Suppressor macrophage treated with lipopolysaccharide for 4 hours (primary cell): ENCODE data around the gene NEK11.
A peak's percentile ranks its signal among the peaks of the same experiment; 100 is the strongest.
"Not testable (repeated sequence)": the region's sequence is repeated elsewhere in the genome, so short reads cannot be mapped to it uniquely, and the experiment has no call there.

ENCODE experiments used
- DNase-seq: peaks from one replicate; pipeline ENCODE4 v3.0.0-alpha.2; 2020

The NEK11 gene

DNA sequence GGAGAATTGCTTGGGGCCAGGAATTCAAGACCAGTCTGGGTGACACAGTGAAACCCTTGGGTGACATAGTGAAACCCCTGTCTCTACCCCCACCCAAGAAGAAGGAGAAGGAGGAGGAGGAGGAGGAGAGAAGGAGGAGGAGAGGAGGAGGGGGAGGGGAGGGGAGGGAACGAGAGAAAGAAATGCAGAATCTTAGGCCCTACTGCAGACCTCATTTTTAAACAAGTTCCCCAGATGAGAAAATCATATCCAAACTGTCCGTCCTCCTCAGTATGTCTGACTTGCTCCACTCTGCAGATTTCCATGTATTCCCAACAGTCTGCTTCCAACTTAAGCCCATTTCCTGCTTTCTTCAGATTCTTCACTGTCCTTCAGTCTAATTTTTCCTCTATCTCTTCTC is 291.0 kb downstream of the NEK11 start:
- DNase-seq = no peak

DNA sequence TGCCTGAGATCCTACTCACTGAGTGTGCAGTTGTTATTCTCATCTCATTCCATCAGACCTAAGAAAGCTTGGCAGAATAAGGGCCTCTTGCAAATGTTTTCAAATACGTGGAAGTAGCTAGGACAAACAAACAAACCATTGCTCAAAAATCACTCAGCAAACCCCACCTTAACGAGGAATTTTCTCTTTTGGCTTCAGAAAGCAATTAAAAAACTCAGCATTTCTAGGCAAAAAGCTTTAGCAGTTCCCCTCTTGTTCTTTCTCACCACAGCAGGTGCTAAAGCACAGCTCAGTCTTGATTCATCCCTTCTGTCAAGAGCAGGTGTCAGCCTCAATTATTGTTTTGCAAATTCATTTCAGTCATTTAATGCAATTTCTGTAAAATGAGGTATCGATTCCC is 296.3 kb downstream of the NEK11 start:
- no peak for DNase-seq

GRCh38 chr3:131323792-131324191 is 297.1 kb downstream of the NEK11 start:
- DNase-seq = no peak

DNA sequence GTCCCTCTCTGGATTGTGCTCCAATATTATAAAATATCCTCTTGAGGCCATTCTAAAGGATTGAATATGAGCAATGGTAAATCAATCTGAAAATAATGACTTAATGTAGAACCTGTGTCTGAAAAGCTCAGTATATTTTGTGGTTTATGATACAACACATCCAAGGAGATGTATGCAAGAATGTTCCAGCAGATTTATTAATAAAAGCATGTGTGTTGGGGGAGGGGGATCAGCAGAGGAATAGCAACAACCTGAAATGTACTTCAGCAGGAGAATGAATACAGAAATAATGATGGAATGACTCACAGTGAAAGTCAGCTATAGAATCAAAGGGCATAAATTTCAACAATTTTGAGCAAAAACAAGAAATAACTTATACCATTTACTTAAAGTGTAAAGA is 298.2 kb downstream of the NEK11 start:
- no peak for DNase-seq

- DNase-seq = no peak
These were observed 299.6 kb downstream of the NEK11 start for GRCh38 chr3:131326307-131326706.

GRCh38 chr3:131328721-131329120 is 302.0 kb downstream of the NEK11 start:
- DNase-seq = no peak

- no peak for DNase-seq
These were observed 303.1 kb downstream of the NEK11 start for GRCh38 chr3:131329774-131330173.

- not testable (repeated sequence) for DNase-seq
These were observed 304.9 kb downstream of the NEK11 start for GRCh38 chr3:131331456-131332085.

GRCh38 chr3:131338948-131339640 is 312.4 kb downstream of the NEK11 start:
- no peak for DNase-seq

DNA sequence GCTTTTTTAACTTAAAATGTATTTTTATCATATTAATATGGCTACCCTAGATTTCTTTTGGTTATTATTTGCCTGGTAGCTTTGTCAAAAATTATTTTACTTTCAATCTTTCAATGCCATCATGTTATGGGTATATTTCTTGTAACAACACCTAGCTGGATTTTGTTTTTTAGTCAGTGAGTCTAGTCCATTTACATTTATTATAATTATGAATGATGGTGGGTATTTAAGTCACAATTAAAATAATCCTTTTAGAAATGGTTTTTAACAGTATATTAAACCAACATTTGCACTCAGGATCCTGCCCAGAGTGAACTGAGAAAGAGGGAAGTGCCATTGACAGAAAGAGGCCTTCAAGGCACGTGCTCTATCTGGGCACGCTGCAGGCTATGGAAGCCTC is 315.1 kb downstream of the NEK11 start:
- DNase-seq = no peak

- no peak for DNase-seq
These were observed 322.2 kb downstream of the NEK11 start for GRCh38 chr3:131348911-131349310.

DNA sequence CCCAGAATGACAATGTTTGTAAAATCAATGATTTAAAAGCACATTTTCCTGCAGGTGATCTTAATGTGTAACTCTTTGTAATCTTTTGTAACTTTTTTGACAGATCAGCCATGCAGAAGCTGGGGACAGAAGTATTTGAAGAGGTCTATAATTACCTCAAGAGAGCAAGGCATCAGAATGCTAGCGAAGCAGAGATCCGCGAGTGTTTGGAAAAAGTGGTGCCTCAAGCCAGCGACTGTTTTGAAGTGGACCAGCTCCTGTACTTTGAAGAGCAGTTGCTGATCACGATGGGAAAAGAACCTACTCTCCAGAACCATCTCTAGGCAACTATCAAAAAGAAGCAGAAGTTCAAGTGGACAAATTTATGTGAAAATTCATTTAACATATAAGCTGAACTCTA is 322.8 kb downstream of the NEK11 start:
- no peak for DNase-seq

DNA sequence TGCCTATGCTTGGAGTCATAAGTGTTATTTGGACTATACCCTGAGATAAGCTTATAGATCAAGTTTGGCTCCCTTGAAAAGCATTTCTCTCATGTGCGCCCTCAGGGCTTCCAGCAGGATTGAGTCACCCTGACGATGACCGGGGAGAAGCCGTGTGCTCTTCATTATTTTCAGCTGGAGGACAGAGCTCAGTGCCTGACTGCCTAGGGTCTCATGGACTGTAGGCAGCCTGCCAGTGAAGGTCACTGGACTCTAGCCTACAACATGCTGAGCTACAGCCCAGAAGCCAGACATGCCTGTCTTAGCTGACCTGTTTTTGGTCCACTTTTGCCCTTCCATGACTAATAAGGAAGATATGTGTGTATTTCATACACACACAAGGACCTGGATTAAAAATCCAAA is 323.3 kb downstream of the NEK11 start:
- DNase-seq = no peak

- DNase-seq = no peak
These were observed 323.8 kb downstream of the NEK11 start for GRCh38 chr3:131350506-131350905.

DNA sequence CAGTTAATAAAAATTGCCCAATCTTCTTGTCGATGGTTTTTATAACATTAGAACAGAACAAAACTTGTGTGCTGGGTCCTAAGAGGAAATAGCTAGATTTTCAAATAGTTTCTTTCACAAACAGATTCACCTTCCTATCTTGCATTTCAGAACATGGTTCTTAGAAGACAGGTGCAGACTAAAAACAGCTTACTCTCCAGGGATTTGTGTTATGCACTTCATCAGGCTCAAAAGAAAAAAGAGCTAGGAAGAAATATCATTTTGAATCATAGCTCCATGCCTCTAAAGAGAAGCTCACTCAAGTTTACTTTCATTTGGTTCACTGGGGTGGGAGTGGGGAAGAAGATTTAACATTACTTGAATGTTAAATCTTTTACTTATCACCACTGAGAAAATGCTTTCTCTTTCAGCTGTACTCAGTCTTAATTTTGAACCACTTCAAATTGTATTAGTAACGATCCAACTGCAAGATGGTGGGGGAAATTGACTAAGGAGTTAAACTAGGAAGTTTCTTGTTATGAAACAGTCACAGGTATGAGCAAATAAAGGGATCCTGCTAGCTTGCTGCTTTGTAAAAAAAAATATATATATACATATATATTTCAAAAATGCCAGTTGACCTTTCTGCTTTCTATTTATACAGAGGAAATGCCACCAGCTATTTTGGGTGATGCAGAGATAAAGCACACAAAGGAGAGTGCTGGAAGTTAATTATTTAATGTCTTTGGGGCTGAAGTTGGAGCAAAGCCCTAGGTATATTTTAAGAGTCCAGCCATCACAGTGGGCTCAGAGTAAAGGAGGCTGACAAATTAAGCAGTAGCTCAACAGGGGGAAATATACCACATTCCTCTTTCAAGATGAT is 326.6 kb downstream of the NEK11 start:
- no peak for DNase-seq

DNA sequence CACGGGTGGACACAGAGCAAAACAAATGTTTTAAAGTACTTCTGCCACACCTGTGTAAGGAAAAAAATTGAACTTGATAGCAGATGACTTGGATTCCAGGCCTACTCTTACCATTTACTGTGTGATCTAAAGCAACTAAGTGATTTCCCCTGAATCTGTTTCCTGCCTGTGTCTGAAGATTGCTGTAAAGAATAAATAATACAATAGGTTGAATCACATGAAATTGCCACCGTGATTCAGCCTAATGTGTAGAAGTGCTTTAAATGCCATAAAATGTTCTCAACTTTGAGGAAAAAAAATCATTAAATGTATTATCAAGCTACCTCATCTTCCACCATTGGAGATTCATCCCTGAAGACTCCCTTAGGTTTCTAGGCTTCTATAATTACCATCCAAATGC is 327.3 kb downstream of the NEK11 start:
- DNase-seq = no peak

DNA sequence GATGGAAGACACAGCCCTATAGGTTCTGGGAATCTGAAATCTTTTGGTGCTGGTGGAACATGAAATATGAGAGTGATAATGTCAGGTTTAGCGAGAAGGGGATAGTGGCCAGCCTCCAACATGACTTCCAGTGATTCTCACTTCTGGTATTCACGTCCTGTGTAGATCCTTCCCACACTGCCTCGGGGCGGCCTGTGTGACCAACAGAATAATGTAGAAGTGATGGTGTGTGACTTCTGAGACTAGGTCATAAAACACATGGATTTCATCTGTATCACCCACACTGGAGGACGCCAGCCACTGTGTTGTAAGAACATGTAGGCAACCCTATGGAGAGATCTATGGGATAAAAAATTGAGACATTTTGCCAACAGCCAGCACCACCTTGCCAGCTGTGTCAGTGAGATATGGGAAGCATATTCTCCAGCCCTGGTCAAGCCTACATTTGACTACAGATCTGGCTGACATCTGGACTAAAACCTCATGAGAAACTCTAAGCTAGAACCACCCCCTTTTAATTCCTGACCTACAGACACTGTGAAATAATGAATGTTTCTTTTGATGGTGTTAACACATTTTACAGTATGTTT is 329.4 kb downstream of the NEK11 start:
- DNase-seq = no peak

GRCh38 chr3:131357275-131357674 is 330.6 kb downstream of the NEK11 start:
- no peak for DNase-seq

- no peak for DNase-seq
These were observed 333.6 kb downstream of the NEK11 start for GRCh38 chr3:131360191-131360755.

DNA sequence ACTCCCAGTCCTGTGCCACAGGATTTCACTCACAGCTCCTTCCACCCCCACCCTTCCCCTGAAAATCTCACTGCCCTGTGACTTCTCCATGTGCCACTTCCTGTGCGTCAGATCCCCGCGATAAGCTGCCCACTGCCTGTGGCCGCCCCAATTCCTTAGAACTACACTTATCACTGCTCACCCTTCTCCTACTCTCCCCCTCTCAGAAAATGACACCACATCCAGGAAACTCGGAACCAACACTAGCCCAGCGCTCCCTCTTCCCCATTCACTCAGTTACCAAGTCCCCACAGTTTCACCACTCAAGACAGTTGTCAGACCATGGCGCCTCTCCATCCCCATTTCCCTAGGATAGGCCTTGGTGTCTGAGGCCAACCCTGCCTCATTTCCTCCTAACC is 334.4 kb downstream of the NEK11 start:
- DNase-seq = peak; percentile 71

DNA sequence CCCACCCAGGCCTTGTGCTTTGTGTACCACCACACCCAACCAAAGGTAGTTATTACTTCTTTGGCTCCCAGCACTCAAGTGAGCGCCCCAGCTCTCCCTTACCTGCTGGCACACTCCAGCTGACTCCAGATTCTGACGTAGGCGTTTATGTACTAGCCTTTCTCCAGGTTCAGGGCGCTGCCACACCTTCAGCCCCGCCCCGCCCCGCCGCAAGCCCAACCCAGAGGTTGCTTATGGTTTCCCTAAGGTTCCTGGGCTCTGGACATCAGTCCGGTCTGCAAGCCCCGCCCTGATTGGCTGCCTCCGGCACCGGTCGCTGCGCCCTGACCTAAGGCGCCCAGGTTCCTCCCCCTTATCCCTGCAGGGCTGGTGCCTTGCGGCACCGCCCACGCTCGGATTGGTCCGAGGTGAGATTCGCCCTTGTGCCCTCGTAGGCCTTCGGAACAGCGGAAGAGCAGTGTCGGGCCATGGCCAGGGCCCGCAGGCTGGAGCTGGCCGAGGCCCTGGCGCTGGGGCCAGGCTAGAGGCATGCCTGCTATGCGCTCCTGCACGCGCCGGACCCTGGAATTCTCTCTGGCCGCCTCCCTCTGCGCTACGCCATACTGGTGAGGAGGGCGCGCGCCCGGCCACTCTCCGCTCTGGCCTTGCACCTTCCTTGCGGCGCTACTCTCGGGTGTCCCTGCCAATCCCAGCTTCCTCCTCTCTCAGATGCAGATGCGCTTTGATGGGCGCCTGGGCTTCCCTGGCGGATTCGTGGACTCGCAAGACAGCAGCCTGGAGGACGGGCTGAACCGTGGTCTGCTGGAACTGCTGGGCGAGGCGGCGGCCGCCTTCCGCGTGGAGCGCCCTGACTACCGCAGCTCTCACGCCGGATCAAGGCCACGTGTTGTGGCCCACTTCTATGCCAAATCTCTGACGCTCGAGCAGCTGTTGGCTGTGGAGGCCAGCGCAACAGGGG is 335.1 kb downstream of the NEK11 start:
- peak; percentile 84 for DNase-seq

GRCh38 chr3:131363275-131363674 is 336.6 kb downstream of the NEK11 start:
- DNase-seq = no peak
